ENCODE results near the gene TBXA2R.
"Not testable (repeated sequence)": the region's sequence is repeated elsewhere in the genome, so short reads cannot be mapped to it uniquely, and the experiment has no call there.

Gene TBXA2R

GRCh38 chr19:3606690-3607289 lies at the start of gene TBXA2R:
Gene TBXA2R (minus strand): TSS chr19:3606875. CDS start chr19:3600634, 6,241 bp downstream.
- DNase-seq (ENCODE audit: low read depth): peak; percentile 46

- no peak for DNase-seq (ENCODE audit: low read depth)
These were observed 49.5 kb upstream of the TBXA2R start for GRCh38 chr19:3656073-3656746.

DNA sequence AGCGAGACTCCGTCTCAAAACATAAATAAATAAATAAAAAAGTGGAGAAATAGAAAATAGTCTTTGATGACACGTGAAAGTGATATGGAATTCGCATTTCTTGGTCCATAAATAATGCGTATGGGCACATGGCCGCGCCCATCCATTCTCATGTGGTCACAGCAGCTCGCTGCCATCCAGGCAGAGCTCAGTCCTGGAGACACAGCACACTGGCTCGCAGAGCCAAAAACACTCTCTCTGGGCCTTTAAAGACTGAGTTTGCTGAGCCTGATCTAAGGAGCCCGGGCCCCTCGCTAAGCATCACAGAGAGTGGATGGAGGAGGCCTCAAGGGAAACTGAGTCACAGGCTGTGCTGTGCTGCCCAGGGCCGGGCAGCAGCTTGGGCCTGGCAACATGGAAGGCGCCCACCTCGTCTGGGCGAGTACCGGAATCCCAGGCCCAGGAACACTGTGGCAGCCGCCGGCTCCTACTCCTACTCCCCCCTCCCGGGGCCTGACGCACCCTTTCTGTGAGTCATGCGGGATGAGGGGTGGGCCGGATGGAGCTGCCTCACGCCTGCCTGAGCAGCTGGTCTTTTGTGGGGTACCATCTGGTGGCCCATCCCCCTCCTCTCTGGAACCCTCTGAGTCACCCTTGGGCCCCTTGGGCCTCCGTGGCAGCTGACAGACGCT lies 48.9 kb upstream of the TBXA2R start:
- DNase-seq (ENCODE audit: low read depth): peak; percentile 29

DNA sequence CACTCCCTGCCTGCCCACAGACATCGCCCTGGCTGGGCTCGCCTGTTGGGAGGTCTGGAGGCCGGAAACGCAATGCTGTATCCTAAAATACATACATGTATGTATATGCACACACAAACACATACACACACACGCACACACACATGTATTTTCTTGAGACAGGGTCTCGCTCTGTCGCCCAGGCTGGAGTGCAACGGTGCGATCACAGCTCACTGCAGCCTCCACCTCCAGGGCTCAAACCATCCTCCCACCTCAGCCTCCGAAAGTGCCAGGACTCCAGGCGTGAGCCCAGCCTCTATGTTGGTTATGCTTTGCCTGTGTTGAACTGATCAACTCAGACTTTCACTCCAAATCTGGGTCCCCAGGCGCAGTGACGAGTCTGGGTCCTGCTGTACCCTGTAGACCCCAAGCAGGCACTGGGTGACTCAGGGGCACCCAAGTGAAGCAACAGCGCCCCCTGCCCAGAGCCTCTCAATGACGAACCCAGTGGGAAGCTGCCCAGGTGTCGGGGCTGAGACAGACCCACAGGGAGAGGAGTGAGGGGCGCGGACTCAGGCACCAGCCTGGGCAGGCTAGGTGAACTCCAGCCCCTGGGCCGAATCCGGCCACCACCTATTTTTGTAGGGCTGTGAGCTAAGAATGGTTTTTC lies 47.3 kb upstream of the TBXA2R start:
- DNase-seq (ENCODE audit: low read depth): no peak

- no peak for DNase-seq (ENCODE audit: low read depth)
These were observed 46.6 kb upstream of the TBXA2R start for GRCh38 chr19:3653081-3653795.

DNA sequence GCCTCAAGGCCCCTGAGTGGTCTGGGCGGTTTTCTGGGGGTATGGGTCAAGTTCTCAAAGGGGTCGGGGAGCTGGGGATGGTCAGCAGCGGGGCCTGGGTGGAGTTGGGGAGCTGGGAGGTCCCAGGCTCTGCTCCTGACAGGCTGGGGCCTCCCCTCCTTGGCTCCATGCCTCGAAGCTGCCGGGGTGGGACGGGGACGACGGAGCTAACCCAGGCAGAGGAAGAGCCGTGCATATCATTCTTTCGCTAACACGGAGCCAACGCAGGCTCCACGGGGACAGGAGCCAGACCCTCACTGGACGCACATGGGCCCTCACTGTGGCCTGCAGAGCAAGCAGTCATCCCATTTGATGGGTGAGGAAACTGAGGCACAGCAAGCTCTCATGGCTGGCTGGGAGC lies 45.7 kb upstream of the TBXA2R start:
- DNase-seq (ENCODE audit: low read depth): no peak

- no peak for DNase-seq (ENCODE audit: low read depth)
These were observed 45.0 kb upstream of the TBXA2R start for GRCh38 chr19:3651684-3652083.

GRCh38 chr19:3649888-3650287 lies 43.2 kb upstream of the TBXA2R start:
- no peak for DNase-seq (ENCODE audit: low read depth)

GRCh38 chr19:3648037-3648905 lies 41.6 kb upstream of the TBXA2R start:
- DNase-seq (ENCODE audit: low read depth): no peak

DNA sequence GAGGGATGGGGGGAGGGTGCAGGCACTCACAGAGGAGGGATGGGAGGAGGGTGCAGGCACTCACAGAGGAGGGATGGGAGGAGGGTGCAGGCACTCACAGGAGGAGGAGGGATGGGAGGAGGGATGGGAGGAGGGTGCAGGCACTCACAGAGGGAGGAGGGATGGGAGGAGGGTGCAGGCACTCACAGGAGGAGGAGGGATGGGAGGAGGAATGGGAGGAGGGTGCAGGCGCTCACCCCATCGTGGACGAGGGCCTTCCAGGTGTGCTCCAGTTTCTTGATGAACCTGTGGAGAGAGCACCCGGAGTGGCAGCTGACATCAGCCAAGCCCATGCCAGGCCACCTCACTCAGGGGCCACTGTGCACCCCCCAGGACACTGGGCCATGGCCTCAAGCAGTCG lies 40.4 kb upstream of the TBXA2R start:
- not testable (repeated sequence) for DNase-seq (ENCODE audit: low read depth)

DNA sequence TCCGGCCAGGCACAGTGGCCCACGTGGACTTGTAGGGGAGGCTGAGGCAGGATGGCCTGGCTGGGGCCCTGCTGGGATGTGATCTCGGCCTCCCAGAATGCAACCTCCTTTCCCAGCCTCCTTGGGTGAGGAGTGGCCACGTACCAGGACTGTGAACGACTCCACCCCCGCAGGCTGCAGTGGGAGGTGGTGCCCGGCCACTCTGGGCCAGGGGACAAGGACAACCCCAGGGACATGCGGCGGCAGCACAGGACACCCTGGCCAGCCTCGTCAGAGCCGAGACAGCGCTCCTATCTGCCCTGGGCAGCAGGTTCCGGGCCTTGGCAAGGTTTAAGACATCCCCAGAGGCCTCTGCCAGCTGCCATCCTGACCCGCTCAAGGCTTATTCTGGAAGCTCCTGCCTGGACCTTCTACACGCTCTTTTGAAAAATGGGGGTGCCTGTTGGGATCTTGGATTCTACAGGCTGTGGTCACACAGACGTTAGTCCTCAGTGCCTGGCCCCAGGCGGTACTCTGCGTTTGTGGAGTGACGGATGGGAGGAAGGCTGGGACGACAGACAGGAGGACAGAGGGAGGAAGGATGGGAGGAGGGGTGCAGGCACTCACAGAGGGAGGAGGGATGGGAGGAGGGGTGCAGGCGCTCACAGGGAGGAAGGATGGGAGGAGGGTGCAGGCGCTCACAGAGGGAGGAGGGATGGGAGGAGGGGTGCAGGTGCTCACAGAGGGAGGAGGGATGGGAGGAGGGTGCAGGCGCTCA lies 39.8 kb upstream of the TBXA2R start:
- no peak for DNase-seq (ENCODE audit: low read depth)

- DNase-seq (ENCODE audit: low read depth): no peak
These were observed 39.1 kb upstream of the TBXA2R start for GRCh38 chr19:3645726-3646125.

DNA sequence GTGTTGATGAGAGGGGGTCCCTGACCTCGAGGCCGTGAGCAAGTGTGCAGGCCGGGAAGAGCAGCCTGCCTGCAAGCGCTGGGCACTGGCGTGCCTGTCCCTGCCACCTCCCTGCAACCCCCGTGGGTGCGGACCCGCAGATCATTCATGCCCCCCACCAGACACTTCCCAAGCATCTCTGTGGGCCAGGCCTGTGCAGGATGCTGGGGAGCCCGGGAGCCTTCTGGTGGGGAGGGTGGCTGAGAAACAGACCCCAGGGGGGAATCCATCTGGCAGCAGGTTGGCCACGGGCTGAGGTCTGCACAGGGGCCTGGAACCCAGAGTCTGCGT lies 38.4 kb upstream of the TBXA2R start:
- DNase-seq (ENCODE audit: low read depth): no peak

- DNase-seq (ENCODE audit: low read depth): no peak
These were observed 37.8 kb upstream of the TBXA2R start for GRCh38 chr19:3644351-3645066.

DNA sequence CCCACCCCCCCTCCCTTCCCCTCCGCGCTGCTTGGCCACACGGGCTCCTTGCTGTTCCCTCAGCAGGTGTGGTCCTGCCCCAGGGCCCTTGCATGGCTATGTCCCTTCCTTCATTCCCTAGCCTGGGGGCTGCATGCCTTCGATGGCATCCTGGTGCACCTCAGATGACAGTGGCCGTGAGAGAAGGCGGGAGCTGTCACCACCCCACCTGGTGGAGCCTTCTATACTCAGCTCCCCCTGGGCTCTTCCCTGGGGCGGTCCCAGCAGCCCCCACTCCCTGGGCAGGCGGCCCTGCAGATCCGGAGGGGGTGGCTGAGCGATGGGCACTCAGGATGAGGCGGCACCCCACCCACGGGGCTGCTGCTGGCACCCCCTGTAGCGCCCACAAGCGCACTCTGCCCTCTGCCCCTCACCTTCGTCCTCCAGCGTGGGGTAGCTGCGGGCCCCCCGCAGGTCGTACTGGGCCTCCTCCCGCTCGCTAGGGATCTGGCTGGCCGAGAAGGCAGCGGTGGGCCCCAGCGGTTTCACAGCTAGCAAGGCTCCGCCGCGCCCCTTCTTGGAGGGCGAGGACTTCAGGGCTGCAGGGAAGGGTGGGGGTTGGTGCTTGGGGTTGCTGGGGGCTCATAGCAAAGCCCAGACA lies 37.1 kb upstream of the TBXA2R start:
- no peak for DNase-seq (ENCODE audit: low read depth)

DNA sequence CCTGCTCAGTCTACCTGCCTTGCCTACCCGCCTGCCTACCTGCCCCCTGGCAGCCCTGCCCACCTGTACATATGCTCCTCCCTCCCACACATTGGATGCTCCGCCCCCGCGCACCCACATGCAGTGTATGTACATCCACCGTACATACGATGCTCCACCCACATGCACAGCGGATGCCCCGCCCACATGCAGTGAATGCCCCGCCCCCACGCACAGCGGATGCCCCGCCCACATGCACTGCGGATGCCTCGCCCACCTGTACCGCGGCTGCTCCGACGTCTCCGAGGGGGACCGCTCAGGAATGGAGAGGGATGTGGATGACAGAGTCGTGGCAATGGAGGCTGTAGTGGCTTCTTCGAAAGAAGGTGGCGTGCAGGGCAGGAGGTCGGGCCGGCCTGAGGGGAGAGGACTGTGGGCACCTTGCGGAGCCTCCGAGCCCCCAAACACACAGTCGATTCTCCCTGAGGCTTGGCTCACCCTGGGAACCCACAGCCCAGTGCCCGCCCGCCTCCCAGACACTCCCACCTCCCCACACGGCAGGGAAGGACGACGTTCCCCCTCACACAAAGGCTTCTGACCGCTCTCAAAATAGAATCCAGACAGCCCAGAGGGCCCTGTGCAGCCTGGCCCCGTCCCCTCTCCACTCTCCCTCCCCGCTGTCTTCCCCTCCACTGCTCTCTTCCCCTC lies 36.5 kb upstream of the TBXA2R start:
- no peak for DNase-seq (ENCODE audit: low read depth)

DNA sequence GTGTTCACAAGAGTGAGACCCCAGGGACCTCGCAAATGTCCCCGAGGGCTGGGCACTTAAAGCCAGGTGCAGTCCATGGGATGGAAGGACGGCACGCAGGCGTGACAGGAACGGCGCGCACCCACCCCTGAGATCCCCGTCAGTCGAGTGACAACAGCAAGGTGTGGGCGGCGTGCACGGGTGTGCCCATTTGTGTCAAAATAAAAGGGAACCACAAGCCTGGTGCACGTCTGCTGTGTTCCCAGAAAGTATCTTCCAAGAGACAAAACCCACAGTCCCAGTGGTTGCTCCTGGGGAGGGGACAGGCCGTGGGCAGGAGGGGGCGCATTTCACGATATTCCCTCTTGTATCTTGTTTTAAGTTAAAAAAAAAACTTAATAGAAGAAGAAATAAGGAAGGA lies 35.6 kb upstream of the TBXA2R start:
- DNase-seq (ENCODE audit: low read depth): no peak

- no peak for DNase-seq (ENCODE audit: low read depth)
These were observed 35.0 kb upstream of the TBXA2R start for GRCh38 chr19:3641515-3642269.

Measured in fibroblast of gingiva (primary cell).